Measurements from ENCODE around the gene P3H2.
"Not testable (repeated sequence)": the region's sequence is repeated elsewhere in the genome, so short reads cannot be mapped to it uniquely, and the experiment has no call there.

The P3H2 gene

DNA sequence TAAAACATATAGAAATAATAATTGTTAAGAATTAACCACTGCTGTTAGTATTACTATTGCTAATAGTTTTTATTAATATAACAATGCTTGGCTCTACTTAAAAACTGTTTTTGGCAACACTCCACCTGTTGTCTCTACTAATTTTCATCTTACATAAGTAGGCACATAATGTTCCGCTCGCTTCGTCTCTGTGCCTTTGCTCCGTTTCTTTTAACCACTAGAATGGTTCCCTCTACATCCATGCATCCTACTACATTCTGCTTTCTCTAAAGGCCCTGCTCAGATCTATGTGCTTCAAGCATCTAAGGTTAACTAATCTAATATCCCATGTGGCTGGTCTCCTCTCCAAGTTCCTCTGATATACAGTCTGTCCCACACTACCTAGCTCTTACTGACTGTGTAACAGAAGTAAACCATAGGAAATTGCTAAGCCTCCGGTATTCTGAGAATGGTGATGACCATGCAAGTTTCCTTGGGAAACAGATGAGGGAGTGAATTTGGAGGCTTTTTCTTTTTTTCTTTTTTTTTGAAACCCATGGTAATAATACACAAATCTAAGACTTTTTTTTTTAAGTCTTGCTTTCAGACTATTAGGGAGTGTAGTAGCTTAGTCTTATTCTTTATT lies 138.3 kb downstream of the P3H2 start:
- no peak for DNase-seq (ENCODE audit: low spot score)

DNA sequence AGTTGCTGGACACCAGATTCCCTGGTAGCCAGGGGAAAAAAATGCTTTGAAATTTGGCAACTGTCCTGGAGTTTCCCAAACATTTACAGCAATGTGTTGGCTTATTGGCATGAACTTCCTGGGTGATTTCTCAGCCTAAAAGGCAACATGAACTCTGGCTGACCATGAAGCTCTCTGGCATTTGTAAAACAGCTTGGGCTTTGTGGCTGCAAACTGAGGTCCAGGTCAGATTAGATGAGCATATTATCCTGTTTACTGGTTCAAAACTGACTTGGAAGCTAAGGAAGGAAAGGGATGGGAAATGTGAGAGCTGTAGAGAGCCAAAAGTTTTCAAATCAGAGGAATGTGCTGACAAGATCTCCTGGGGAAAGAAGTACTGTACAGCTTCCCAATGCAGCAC lies 139.0 kb downstream of the P3H2 start:
- no peak for DNase-seq (ENCODE audit: low spot score)

DNA sequence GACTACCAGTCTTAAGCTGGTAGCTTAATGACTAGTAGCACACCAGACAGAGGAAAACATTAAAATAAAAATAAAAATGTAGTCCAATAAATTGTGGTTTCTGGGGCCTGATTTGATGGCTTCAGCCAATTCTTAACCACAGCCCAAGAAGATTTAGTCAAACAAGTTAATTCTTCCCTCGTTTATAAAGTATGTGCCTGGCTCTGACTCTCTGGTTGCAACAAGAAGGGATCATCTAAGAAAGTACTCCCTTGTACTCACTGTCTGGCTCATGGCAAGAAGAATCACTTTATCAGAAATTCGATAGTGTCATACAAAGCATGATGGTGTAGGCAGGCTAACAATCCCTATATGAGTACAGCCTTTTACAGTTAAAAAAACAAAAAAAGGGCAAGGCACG lies 141.9 kb downstream of the P3H2 start:
- DNase-seq (ENCODE audit: low spot score): no peak

DNA sequence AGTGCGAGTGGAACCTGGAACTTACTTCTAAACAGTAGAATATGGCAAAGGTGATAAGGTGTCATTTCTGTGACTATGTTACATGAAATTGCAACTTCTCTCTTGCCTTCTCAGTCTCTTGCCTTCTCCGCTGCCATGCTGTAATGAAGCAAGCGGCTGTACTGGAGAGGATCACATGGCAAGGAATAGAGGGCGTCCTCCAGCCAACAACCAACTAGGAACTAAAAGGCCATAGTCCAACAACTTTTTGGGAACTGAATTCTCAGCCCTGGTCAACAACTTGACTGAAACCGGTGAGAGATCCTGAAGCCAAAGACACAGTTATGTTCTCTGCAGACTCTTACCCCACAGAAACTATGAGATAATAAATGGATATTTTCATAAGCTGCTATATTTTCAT lies 143.5 kb downstream of the P3H2 start:
- DNase-seq (ENCODE audit: low spot score): no peak

DNA sequence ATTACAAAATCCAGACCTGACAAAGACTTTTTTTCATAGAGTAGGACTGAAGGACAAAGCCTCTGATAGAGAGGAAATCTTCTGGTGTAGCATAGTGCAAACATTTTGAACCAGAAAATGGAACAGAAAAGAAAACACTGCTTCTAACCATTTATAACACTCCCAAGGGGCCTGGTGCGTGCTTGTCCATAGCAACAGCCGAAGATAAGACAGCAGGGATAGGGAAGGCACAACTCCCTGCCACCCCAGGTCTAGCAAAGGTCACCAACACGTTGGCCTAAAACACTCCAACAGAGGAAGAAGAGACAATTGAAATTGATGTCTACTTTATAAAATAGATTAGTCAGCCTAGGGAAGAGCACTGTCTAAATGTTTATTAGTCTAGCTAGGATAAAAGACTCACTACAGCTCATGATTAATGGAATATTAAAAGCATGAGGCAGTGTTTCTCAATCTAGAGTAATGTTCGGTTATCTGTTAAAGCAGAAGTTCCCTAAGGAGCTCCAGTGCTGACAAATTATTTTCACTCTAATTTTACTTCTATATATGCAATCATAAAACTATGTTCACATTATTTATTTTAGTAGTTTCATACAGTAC lies 145.2 kb downstream of the P3H2 start:
- DNase-seq (ENCODE audit: low spot score): no peak

DNA sequence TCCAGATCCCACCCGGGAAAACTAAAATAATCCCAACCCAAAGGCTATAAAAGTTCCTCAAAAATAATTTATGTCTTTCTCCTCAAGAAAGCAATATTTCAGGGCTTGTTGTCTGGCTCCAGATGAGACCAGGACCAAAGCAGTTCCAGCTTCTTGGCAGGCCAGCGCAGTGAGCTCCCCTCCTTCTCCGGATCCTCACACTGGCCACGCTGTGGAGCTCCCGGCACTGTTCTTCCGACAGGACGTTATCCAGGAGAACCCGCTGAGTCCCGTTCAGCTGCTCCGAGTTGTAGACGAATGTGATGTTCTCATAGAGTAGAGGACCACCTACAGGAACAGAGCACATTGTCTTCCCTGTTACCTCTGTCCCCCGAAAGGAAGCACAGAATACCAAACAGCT lies 146.3 kb downstream of the P3H2 start:
- DNase-seq (ENCODE audit: low spot score): no peak

DNA sequence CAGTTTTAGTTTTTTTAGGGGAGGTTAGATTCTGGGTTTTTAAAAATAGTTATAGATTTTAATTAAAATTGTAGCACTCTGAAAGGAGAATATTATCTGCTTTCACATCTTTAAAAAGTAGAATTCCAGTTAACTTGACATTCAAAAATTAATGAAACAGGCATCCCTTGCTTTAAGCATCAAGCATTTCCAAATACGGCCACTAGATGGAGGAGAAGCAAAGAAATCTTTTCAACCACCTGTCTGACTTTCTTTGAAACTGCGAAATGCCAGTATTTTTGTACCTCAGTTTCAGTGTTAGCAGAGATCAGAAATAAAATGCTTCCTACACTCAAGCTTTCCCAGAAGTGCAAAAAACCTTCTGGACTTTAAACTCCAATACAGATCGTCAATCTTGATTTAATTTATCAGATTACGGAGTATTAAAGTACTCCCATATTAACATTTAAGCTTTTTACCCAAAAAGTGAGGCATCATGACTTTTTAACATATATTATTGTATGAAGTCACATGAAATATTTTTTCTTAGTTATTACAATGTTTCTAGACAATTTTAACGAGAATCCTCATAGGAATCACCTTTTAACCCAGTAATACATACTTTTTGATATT lies 153.3 kb downstream of the P3H2 start:
- peak; percentile 41 for DNase-seq (ENCODE audit: low spot score)

DNA sequence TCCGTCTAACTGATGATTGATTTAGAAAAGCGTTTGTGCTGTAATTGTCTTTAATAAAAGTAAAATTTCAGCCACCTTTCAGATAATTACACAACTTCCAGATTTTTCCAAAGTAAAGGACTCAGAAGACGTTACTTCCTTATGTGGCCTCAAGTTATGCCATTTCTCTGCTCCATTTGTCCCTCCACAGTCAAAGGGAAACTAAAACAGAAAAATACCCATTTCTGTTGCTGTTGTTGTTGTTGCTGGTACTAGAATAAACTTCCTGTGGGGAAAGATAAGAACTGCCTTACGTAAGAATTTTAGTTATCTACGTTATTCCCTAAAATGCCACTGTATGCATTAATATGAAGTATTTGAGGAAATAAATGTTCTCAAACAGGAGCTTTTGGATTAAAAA lies 153.9 kb downstream of the P3H2 start:
- DNase-seq (ENCODE audit: low spot score): no peak

DNA sequence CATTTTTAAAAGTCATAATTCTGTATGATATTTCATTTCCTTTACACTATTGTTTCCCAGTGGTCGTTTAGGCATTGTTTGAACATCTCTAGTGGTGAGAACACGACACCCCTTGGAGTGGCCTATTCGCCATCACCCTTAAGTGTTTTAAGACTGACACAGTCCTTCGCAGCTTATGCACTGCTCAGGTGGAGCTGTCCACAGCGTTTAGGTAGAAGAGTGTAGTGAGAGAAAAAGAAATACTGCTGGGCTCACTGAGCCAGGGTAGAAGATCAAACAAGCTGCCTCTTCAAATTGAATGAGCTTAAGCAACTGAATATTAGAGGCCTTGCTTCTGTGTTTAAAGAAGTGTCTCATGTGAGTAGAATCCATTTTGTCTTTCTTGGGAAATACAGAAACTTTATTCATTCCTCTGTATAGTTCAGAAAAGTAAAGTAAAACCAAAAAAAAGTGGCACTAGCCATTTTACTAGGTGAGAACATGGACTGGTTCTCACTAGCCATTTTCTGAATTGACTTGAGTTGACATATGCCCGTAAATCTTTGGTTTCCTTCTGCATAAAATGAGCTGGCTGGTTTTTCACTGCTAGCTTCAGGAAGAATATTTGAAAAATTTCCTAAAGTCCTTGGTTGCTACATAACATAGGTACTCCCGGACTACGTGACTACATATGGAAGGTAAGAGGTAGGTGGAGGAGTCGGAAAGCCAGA lies 155.9 kb downstream of the P3H2 start:
- DNase-seq (ENCODE audit: low spot score): no peak

DNA sequence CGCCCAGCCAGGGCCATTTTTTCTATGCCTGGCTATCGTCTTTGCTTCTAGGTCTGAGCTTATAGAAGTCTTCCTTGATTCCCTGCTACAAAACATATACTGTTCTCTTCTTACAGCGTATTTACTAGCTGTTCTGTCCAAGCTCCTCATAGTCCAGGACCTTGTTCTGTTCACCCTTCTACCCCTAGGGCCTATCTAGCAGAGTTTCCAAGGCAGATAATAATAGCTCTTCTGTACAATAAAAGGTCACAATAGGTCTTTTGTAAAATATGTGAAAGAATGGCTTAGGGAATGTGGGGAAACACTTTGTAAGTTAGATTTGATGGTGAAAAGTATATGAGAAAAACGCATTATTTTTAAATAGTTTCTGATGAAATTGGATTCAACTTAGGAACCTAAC lies 158.2 kb downstream of the P3H2 start:
- DNase-seq (ENCODE audit: low spot score): no peak

DNA sequence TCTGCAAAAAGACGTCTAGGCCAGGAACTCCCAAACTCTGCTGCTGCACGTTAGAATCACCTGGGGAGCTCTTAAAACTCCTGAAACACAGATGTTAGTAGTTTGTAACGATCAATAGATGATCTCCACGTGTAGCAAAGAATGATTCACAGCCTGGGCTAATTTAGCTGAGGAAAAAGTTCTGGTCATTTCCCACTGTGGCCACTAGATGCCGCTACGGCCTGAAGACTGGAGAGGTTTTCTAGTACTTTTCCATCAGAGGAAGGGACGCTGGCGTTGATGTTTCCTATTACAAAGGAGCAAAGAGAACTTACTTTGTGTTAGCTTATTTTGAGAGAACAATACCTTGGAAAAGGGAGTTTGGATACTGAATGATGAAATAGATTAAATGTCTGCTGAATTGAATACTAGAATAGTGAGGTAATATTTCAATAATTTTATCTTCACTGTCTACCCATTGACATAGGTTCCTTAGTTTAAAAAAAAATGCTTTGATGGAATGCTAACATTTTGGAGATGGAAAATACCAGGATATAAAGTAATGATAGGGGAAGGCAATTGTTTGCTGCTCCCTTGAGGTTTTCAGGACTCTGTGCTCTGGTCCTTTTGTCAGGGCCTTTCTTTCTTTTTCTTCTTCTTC lies 159.1 kb downstream of the P3H2 start:
- DNase-seq (ENCODE audit: low spot score): peak; percentile 77

DNA sequence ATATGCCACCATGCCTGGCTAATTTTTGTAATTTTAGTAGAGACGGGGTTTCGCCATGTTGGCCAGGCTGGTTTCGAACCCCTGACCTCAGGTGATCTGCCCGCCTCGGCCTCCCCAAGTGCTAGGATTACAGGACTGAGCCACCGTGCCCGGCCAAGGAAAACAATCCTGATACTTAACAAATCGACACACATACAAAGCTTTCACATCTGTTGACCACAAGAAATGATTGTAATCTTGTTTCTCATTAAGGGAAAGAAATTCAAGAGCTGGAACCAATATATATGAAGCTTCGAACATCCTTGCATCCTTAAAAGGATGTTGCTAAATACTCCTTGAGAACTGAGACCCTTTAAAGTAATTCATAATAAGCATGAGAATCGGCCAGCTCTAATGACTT lies 159.6 kb downstream of the P3H2 start:
- not testable (repeated sequence) for DNase-seq (ENCODE audit: low spot score)

DNA sequence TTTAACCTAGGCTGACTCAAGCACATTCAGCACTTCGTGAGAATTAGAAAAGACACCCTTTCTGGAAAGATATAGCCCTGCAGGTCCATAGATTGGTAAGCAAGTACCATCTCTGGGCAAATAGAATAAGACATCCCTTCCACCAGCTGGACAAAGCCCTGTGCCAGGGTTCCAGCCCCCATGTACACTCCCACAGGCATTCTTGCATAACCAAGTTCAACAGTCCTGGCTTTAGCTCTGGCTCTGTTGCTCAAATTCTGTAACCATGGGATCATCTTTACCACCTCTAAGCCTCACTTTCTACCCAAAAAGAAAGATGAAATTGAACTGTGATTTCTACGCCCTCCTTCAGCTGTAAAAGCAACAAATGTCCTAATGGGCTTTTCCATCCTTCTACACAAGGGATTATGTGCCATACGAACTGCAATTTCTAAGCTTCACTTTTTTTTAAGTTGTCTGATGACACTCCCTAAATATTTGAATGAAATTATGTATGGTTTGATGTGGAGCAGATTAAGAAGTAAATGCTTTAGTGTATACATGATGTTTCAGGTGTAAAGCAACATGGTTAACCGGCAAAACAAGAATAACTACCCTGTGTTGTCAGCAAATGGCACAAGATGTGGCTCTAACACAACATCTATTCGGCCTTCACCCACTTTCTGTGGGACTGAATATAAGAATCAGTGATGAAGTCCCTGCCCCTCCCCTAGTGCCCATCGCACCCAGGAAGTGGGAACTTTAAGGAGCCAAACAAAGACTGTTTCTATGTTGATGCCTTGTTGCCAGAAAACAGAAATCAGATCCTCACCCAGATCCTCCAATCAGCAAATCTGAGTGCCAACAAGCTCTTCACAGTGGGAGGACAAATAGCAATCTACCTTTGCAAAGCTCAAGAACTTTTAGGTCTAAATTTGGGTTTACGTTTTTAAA lies 165.7 kb downstream of the P3H2 start:
- no peak for DNase-seq (ENCODE audit: low spot score)

DNA sequence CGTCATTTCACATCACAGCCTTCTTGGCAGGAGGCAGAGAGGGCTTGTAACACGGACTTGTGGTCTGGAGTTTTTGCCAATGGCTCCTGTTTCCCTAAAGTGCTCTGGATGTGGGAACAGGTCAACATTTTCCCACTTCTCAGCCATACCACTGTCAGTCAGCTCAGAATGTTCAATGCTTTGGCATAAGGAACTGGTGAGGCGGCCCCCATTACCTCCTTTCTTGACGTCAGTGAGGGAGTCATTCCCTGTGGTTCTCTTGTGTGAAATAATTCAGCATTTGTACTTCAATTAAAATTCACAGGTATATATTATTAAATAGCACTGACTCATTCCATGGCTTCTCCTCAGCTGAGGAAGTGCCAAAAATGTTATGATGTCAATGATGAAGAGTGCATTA lies 167.1 kb downstream of the P3H2 start:
- DNase-seq (ENCODE audit: low spot score): no peak

DNA sequence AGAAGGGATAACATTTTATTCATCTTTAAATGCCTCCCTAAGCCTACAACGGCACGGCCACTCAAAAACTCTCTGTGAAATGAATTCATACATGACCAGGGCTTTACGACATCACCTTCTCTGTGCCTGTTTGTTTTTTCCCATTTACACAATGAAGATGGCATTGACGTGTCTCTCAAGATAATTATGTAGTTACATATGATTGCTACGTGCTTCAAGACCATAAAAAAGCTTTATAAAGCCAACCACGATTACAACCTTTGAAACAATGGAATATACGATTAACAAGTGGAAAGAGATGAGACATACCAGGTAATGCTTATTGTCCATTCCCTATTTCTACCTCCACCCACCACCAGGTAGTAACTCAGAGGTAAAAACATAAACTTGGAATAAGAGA lies 168.4 kb downstream of the P3H2 start:
- no peak for DNase-seq (ENCODE audit: low spot score)

DNA sequence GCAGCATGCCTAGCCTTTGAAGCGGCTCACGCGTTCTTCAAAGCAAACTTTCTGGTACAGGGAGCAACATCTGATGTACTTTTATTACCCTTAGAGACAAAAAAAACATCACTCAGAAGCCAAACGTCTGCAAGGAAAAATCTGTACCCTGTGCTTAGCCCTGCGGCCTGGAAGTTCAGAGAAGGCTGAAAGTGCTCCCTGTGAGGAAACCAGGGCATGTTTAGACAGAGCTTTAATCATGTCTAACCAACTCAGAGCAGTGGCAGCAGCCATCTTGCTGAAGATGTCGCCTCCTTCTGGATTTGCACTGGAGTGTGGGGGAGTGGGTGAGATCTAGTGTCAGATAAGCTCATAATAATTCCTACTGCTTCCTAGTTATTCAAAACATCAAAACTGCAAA lies 170.4 kb downstream of the P3H2 start:
- no peak for DNase-seq (ENCODE audit: low spot score)

DNA sequence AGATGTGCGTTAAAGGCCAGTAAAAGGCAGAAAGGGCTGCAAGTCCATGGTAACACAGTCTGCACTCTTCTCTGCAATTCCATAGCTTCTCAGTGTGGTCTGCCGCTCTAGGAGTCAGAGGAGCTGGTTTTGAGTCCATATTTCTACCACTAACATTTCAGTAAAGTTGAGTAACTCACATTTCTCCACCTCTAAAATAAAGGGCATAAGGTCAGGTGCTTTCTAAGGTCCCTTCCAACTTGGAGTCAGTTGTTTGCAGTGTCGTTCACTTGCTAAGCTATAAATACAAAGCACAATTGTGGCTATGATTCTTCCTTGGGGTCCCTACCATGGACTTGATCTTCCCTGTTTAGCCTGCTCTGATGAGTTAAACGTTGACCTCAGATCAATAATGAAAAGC lies 171.1 kb downstream of the P3H2 start:
- no peak for DNase-seq (ENCODE audit: low spot score)

DNA sequence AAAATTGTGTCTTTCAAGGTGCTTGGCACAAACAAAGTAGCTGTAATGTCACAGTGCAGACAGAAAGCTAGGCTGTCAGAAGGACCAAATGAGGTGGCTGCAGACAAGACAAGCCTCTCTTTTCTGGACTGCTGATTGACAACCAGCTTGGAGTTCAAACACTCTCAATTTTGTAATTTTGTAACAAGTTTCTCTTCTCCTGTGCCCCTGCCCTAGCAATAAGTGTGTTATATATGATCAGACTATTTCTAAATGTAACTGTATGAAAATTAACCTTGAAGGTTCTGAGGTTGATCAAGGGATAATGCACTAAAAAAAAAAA lies 172.0 kb downstream of the P3H2 start:
- no peak for DNase-seq (ENCODE audit: low spot score)

DNA sequence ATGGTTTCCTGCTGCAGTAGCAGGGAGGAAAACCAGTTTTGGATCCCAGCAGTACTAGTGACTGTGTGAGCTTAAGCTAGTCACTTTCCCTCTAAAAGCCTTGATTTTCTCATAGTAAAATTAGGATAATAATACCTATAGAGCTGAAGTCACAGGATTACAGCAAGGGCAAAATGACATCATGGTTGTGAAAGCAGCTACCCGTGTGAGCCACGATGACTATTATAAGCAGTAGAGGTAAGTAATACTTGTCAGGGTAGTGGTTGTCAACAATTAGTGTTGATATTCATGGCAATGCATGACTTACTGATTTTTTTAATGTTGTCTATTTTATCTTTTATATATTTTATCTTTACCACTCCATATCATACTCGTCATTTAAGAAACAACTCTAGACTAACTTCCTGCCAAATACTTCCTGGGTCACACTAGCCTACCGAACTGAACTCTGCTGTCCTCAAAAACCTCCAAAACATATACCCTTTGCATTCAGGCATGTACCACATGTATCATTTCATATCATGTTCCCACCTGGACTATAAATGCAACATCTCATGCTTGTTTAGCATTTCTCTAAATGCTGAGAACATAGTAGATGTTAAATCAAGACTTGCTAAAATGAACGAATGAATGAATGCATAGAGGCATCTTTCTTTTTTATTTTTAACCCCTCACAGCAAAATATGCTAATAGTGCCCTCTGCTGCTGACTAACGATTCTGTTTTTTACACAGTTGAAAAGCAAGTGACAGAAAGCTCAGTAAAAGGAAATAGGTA lies 172.6 kb downstream of the P3H2 start:
- DNase-seq (ENCODE audit: low spot score): no peak

DNA sequence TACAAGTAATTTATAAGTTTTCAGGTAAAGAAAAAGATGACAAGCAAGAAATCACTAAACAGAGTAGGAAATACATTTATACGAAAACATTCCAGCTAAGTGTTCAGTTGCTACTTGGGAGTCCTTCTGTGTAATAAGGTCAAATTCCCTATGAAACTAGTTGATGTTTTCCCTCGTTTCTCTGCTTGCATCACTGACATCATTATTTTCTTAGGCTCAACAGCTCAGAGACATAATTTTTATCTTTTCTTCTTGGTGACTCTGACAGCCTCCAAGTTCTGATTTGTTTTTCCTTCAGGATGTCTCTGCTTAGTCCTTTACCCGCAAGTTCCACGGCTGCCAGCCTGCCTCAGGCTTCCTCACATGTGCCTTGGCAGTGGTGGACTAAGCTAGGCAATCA lies 173.6 kb downstream of the P3H2 start:
- no peak for DNase-seq (ENCODE audit: low spot score)

Measured in D341Med (cell line).